Measurements from ENCODE around the gene ELFN1.

- TF ChIP-seq GATA2 (IDR thresholded peaks at IDR 0.05; ENCODE audit: low read depth, low read length) (no peak), GATA3 (IDR thresholded peaks at IDR 0.05; ENCODE audit: low read depth, low read length) (no peak)
Observed at GRCh38 chr7:1737523-1737922, 67.4 kb downstream of the ELFN1 start.

All from SH-SY5Y (cell line).